Fibroblast of mammary gland (primary cell): ENCODE results near the gene ZNF256.

Source experiments
- DNase-seq: peaks from one replicate; pipeline ENCODE4 v3.0.0-alpha.2; 2010; ENCODE audit warnings: low read depth
- H3K4me3 ChIP-seq: 2 replicates; pipeline ENCODE4 v1.5.1; 2011; ENCODE audit warnings: low read depth, mild to moderate bottlenecking, low read length, moderate library complexity; ENCODE audit not compliant: control insufficient read depth
- CTCF ChIP-seq: conservative IDR thresholded peaks from 2 replicates; pipeline ENCODE4 v1.5.1; 2011; ENCODE audit warnings: low read depth, low read length, inconsistent platforms; ENCODE audit not compliant: control insufficient read depth, insufficient read depth

The ZNF256 gene

GRCh38 chr19:57903618-57904184, 43.8 kb downstream of the ZNF256 start:
- no peak for DNase-seq
- H3K4me3 ChIP-seq, result no peak overlapping the region
- TF ChIP-seq CTCF, result no peak

- TF ChIP-seq CTCF, result no peak
- no peak overlapping the region for H3K4me3 ChIP-seq
- no peak for DNase-seq
These were observed 47.2 kb downstream of the ZNF256 start for GRCh38 chr19:57900311-57900710.
